PC-3 (cell line): ENCODE data around the gene THSD1.

Experiments used
- EZH2 ChIP-seq: fragments of 300-600 bp; sonication (generic); IDR thresholded peaks from one replicate; pipeline ENCODE4 v1.6.1; 2017; ENCODE audit warnings: antibody characterized with exemption, mild to moderate bottlenecking, low read length; ENCODE audit not compliant: unreplicated experiment
- EZH2phosphoT487 ChIP-seq: fragments of 300-600 bp; sonication (generic); IDR thresholded peaks from 2 replicates; pipeline ENCODE4 v1.6.1; 2018; ENCODE audit warnings: mild to moderate bottlenecking, antibody characterized with exemption, low read length, borderline replicate concordance
- TF ChIP-seq, protein P1 (sequence below): fragments of 300-600 bp; sonication (generic); conservative IDR thresholded peaks from 2 replicates; pipeline ENCODE4 v1.5.1; 2017; ENCODE audit warnings: antibody characterized with exemption, low read depth, mild to moderate bottlenecking, low read length

- TF ChIP-seq, protein P1, sequence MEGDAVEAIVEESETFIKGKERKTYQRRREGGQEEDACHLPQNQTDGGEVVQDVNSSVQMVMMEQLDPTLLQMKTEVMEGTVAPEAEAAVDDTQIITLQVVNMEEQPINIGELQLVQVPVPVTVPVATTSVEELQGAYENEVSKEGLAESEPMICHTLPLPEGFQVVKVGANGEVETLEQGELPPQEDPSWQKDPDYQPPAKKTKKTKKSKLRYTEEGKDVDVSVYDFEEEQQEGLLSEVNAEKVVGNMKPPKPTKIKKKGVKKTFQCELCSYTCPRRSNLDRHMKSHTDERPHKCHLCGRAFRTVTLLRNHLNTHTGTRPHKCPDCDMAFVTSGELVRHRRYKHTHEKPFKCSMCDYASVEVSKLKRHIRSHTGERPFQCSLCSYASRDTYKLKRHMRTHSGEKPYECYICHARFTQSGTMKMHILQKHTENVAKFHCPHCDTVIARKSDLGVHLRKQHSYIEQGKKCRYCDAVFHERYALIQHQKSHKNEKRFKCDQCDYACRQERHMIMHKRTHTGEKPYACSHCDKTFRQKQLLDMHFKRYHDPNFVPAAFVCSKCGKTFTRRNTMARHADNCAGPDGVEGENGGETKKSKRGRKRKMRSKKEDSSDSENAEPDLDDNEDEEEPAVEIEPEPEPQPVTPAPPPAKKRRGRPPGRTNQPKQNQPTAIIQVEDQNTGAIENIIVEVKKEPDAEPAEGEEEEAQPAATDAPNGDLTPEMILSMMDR: no peak
- TF ChIP-seq EZH2 (no peak), EZH2phosphoT487 (no peak)
Observed at GRCh38 chr13:52345048-52345447, 60.9 kb downstream of the THSD1 start.
